ENCODE data around the gene ARID4B. TPM values are rescaled to one million over a fixed set of nuclear protein-coding genes. Genes with fewer than 3 reads are reported as not detected.
"Not testable (repeated sequence)": the region's sequence is repeated elsewhere in the genome, so short reads cannot be mapped to it uniquely, and the experiment has no call there.

ARID4B gene
- total and polyA plus RNA-seq, 4 experiments from 2014 or later: 34.8 to 99.5 (median 90.8) TPM

DNA sequence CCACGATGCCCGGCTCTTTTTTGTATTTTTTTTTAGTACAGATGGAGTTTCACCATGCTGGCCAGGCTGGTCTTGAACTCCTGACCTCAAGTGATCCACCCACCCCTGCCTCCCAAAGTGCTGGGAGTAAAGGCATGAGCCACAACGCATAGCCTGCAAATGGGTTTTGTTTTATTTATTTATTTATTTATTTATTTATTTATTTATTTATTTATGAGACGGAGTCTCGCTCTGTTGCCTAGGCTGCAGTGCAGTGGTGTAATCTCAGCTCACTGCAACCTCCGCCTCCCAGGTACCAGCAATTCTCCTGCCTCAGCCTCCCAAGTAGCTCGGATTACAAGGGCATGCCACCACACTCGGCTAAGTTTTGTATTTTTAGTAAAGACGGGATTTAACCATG lies 36.2 kb upstream of the ARID4B start:
- H3K36me3 Mint-ChIP-seq; H3K9me3 Mint-ChIP-seq; H3K4me3 ChIP-seq (ENCODE audit: low read length in 2 of 2); H3K36me3 ChIP-seq (ENCODE audit: insufficient read depth, low read length); H3K27ac ChIP-seq (ENCODE audit: low read depth, low read length); DNase-seq; H3K4me3 Mint-ChIP-seq; H3K9me3 ChIP-seq (ENCODE audit: control insufficient read depth in 1 of 2, low read length in 2 of 2); H3K27me3 Mint-ChIP-seq; POLR2A ChIA-PET (ENCODE audit: partially characterized antibody); H3K27me3 ChIP-seq (ENCODE audit: insufficient read depth, low read length); intact Hi-C loops (cut with micrococcal nuclease); H3K27ac Mint-ChIP-seq: not testable (repeated sequence)
- H3K4me1 ChIP-seq (ENCODE audit: insufficient read depth, low read length): peaks cover 20% of the 10 kb centered on the region
- H3K4me1 Mint-ChIP-seq: peaks cover 13 to 36% (median 26%) of the 10 kb centered on the region in 4 donors
- CTCF ChIA-PET (ENCODE audit: partially characterized antibody): interaction anchor here (0.9 kb wide), 1 partner anchor 52 kb away, joined by 3 read pairs; no protein-coding TSS in a partner anchor

GRCh38 chr1:235358899-235359298 lies 30.9 kb upstream of the ARID4B start:
- H3K9me3 Mint-ChIP-seq: no peaks in the 10 kb centered on the region
- peaks cover 0 to 3% (median 1%) of the 10 kb centered on the region in 4 donors for H3K4me1 Mint-ChIP-seq
- intact Hi-C loops (cut with micrococcal nuclease): no loop called here
- Histone ChIP-seq H3K4me1 (ENCODE audit: insufficient read depth, low read length) (no peaks in the 10 kb centered on the region), H3K9me3 (ENCODE audit: control insufficient read depth in 1 of 2, low read length in 2 of 2) (no peaks in the 10 kb centered on the region), H3K4me3 (ENCODE audit: low read length in 2 of 2) (no peak overlapping the region), H3K27me3 (ENCODE audit: insufficient read depth, low read length) (no peaks in the 10 kb centered on the region), H3K27ac (ENCODE audit: low read depth, low read length) (no peak overlapping the region), H3K36me3 (ENCODE audit: insufficient read depth, low read length) (no peaks in the 10 kb centered on the region)
- no peak for DNase-seq
- no peak overlapping the region for H3K4me3 Mint-ChIP-seq
- POLR2A ChIA-PET (ENCODE audit: partially characterized antibody): no interaction called here
- CTCF ChIA-PET (ENCODE audit: partially characterized antibody): no interaction called here
- H3K36me3 Mint-ChIP-seq: no peaks in the 10 kb centered on the region
- no peaks in the 10 kb centered on the region for H3K27me3 Mint-ChIP-seq
- H3K27ac Mint-ChIP-seq: no peak overlapping the region

DNA sequence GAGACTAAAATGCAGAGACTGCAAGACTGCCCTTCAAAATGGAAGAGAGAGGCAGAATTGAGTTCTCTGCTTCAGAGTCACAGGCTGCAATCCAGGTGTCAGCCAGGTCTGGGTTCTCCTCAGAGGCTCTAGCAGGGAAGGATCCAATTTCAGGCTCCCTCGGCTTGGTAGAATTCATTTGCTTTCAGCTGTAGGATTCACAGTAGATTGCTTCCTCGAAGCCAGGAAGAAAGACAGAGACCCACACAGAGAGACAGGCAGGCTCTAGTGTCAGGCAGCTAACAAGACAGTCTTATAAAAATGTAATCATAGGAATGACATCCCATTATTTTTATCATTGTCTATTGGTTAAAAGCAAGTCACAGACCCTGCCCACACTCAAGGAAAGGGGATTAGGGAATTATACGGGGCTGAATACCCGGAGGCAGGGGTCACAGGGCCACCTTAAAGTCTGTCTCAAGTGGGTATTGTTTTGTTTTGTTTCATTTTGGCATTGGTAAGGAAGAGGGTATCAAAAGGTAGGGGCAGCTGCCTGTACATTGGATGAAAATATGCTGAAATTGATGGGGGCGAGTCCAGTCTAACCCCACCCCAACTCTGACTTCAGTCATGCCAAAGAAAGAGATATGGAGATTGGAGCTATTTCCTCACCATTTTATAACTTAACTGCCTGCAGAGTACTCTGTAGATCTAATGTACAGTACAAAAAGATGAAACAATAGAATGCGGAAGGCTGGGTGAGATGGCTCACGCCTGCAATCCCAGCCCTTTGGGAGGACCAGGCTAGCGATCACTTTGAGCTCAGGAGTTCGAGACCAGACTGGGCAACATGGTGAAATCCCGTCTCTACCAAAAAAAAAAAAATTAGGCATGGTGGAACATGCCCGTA lies 29.8 kb upstream of the ARID4B start:
- Histone ChIP-seq H3K27ac (ENCODE audit: low read depth, low read length) (no peak overlapping the region), H3K4me1 (ENCODE audit: insufficient read depth, low read length) (no peaks in the 10 kb centered on the region), H3K9me3 (ENCODE audit: control insufficient read depth in 1 of 2, low read length in 2 of 2) (no peaks in the 10 kb centered on the region), H3K4me3 (ENCODE audit: low read length in 2 of 2) (no peak overlapping the region), H3K27me3 (ENCODE audit: insufficient read depth, low read length) (no peaks in the 10 kb centered on the region), H3K36me3 (ENCODE audit: insufficient read depth, low read length) (no peaks in the 10 kb centered on the region)
- peaks cover 0 to 1% (median 0%) of the 10 kb centered on the region in 8 donors for H3K9me3 Mint-ChIP-seq
- no peaks in the 10 kb centered on the region for H3K27me3 Mint-ChIP-seq
- ChIA-PET POLR2A (ENCODE audit: partially characterized antibody) (no interaction called here), CTCF (ENCODE audit: partially characterized antibody) (no interaction called here)
- DNase-seq: no peak
- intact Hi-C loops (cut with micrococcal nuclease): no loop called here
- H3K4me1 Mint-ChIP-seq: peaks cover 0 to 3% (median 1%) of the 10 kb centered on the region in 4 donors
- no peak overlapping the region for H3K4me3 Mint-ChIP-seq
- peak overlapping the region in 2 of 7 donors; percentile 26 to 41 for H3K27ac Mint-ChIP-seq
- H3K36me3 Mint-ChIP-seq: no peaks in the 10 kb centered on the region

GRCh38 chr1:235351898-235352297 lies 23.9 kb upstream of the ARID4B start:
- Mint-ChIP-seq H3K27me3 (no peaks in the 10 kb centered on the region), H3K4me1 (peaks cover 0 to 2% (median under 1%) of the 10 kb centered on the region in 4 donors), H3K27ac (no peak overlapping the region), H3K4me3 (no peak overlapping the region), H3K9me3 (peaks cover 0 to 2% (median 0%) of the 10 kb centered on the region in 8 donors), H3K36me3 (no peaks in the 10 kb centered on the region)
- no peaks in the 10 kb centered on the region for H3K27me3 ChIP-seq (ENCODE audit: insufficient read depth, low read length)
- no peaks in the 10 kb centered on the region for H3K9me3 ChIP-seq (ENCODE audit: control insufficient read depth in 1 of 2, low read length in 2 of 2)
- H3K4me1 ChIP-seq (ENCODE audit: insufficient read depth, low read length): no peaks in the 10 kb centered on the region
- POLR2A ChIA-PET (ENCODE audit: partially characterized antibody): interaction anchor here (1.2 kb wide), 1 partner anchor 10 kb away, joined by 3 read pairs; no protein-coding TSS in a partner anchor
- CTCF ChIA-PET (ENCODE audit: partially characterized antibody): no interaction called here
- H3K4me3 ChIP-seq (ENCODE audit: low read length in 2 of 2): no peak overlapping the region
- H3K27ac ChIP-seq (ENCODE audit: low read depth, low read length): no peak overlapping the region
- no peak for DNase-seq
- intact Hi-C loops (cut with micrococcal nuclease): no loop called here
- H3K36me3 ChIP-seq (ENCODE audit: insufficient read depth, low read length): no peaks in the 10 kb centered on the region

GRCh38 chr1:235351441-235351840 lies 23.5 kb upstream of the ARID4B start:
- DNase-seq: no peak
- no peaks in the 10 kb centered on the region for H3K27me3 ChIP-seq (ENCODE audit: insufficient read depth, low read length)
- CTCF ChIA-PET (ENCODE audit: partially characterized antibody): no interaction called here

GRCh38 chr1:235343726-235344125 lies 15.7 kb upstream of the ARID4B start:
- ChIA-PET CTCF (ENCODE audit: partially characterized antibody) (interaction anchor here (1.4 kb wide), 1 partner anchor 13 kb away, joined by 3 read pairs; no protein-coding TSS in a partner anchor), POLR2A (ENCODE audit: partially characterized antibody) (no interaction called here)
- Histone ChIP-seq H3K36me3 (ENCODE audit: insufficient read depth, low read length) (peaks cover 14% of the 10 kb centered on the region), H3K4me3 (ENCODE audit: low read length in 2 of 2) (no peak overlapping the region), H3K9me3 (ENCODE audit: control insufficient read depth in 1 of 2, low read length in 2 of 2) (no peaks in the 10 kb centered on the region), H3K4me1 (ENCODE audit: insufficient read depth, low read length) (no peaks in the 10 kb centered on the region), H3K27me3 (ENCODE audit: insufficient read depth, low read length) (no peaks in the 10 kb centered on the region), H3K27ac (ENCODE audit: low read depth, low read length) (no peak overlapping the region)
- intact Hi-C loops (cut with micrococcal nuclease): no loop called here
- no peak for DNase-seq
- H3K4me3 Mint-ChIP-seq: no peak overlapping the region
- no peaks in the 10 kb centered on the region for H3K27me3 Mint-ChIP-seq
- H3K36me3 Mint-ChIP-seq: peaks cover 29 to 40% of the 10 kb centered on the region in 2 donors
- no peaks in the 10 kb centered on the region for H3K9me3 Mint-ChIP-seq
- H3K4me1 Mint-ChIP-seq: peaks cover 7 to 19% (median 12%) of the 10 kb centered on the region in 4 donors
- peak overlapping the region in 2 of 7 donors; percentile 37 to 65 for H3K27ac Mint-ChIP-seq

More at GRCh38 chr1:235351441-235351840, 23.5 kb upstream of the ARID4B start:
- H3K4me1 Mint-ChIP-seq: peaks cover 0 to 4% (median 1%) of the 10 kb centered on the region in 4 donors
- Histone ChIP-seq H3K27ac (ENCODE audit: low read depth, low read length) (no peak overlapping the region), H3K4me1 (ENCODE audit: insufficient read depth, low read length) (no peaks in the 10 kb centered on the region), H3K36me3 (ENCODE audit: insufficient read depth, low read length) (no peaks in the 10 kb centered on the region), H3K9me3 (ENCODE audit: control insufficient read depth in 1 of 2, low read length in 2 of 2) (no peaks in the 10 kb centered on the region), H3K4me3 (ENCODE audit: low read length in 2 of 2) (no peak overlapping the region)
- POLR2A ChIA-PET (ENCODE audit: partially characterized antibody): interaction anchor here (1.2 kb wide), 1 partner anchor 9 kb away, joined by 3 read pairs; no protein-coding TSS in a partner anchor
- H3K27me3 Mint-ChIP-seq: no peaks in the 10 kb centered on the region
- no peak overlapping the region for H3K4me3 Mint-ChIP-seq
- H3K36me3 Mint-ChIP-seq: no peaks in the 10 kb centered on the region
- H3K9me3 Mint-ChIP-seq: peaks cover 0 to 2% (median 0%) of the 10 kb centered on the region in 8 donors
- intact Hi-C loops (cut with micrococcal nuclease): no loop called here
- no peak overlapping the region for H3K27ac Mint-ChIP-seq

DNA sequence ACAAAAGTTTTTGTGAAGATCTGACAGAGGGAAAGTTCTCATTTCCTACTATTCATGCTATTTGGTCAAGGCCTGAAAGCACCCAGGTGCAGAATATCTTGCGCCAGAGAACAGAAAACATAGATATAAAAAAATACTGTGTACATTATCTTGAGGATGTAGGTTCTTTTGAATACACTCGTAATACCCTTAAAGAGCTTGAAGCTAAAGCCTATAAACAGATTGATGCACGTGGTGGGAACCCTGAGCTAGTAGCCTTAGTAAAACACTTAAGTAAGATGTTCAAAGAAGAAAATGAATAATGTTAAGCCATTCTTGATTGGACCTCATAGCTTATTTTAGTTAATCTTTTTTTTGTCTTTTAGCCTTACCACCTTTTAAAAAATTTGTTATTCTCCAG lies 14.5 kb upstream of the ARID4B start:
- Histone ChIP-seq H3K4me1 (ENCODE audit: insufficient read depth, low read length) (peaks cover 6% of the 10 kb centered on the region), H3K4me3 (ENCODE audit: low read length in 2 of 2) (no peak overlapping the region), H3K9me3 (ENCODE audit: control insufficient read depth in 1 of 2, low read length in 2 of 2) (no peaks in the 10 kb centered on the region), H3K27me3 (ENCODE audit: insufficient read depth, low read length) (no peaks in the 10 kb centered on the region), H3K27ac (ENCODE audit: low read depth, low read length) (no peak overlapping the region), H3K36me3 (ENCODE audit: insufficient read depth, low read length) (peaks cover 20% of the 10 kb centered on the region)
- no peaks in the 10 kb centered on the region for H3K9me3 Mint-ChIP-seq
- POLR2A ChIA-PET (ENCODE audit: partially characterized antibody): interaction anchor here (1.2 kb wide), 1 partner anchor 10 kb away, joined by 3 read pairs; no protein-coding TSS in a partner anchor
- no peak for DNase-seq
- intact Hi-C loops (cut with micrococcal nuclease): no loop called here
- peaks cover 8 to 22% (median 15%) of the 10 kb centered on the region in 4 donors for H3K4me1 Mint-ChIP-seq
- H3K27me3 Mint-ChIP-seq: no peaks in the 10 kb centered on the region
- peaks cover 29 to 43% of the 10 kb centered on the region in 2 donors for H3K36me3 Mint-ChIP-seq
- no peak overlapping the region for H3K4me3 Mint-ChIP-seq
- H3K27ac Mint-ChIP-seq: peak overlapping the region in 3 of 7 donors; percentile 25 to 89 (median 27)
- CTCF ChIA-PET (ENCODE audit: partially characterized antibody): interaction anchor here (1.2 kb wide), 1 partner anchor 84 kb away, joined by 3 read pairs; no protein-coding TSS in a partner anchor
